ENCODE data around the gene PRKAG2. TPM values are rescaled to one million over a fixed set of nuclear protein-coding genes. Genes with fewer than 3 reads are reported as not detected.

Gene PRKAG2
- polyA plus RNA-seq, 1 of the 3 experiments (the other 2 are of a cell fraction) = 51.6 TPM

- no peaks in the 10 kb centered on the region for H3K9me2 ChIP-seq
- no peaks in the 10 kb centered on the region for H3K36me3 ChIP-seq (replicated peaks in 1 of 2; ENCODE audit: control insufficient read depth in 1 of 2, insufficient read depth in 2 of 2, low read length in 1 of 2)
- H3K27ac ChIP-seq (ENCODE audit: low read depth in 2 of 2, low read length in 1 of 2) = peak overlapping the region; percentile 4 to 91; a peak in 2 of 4 replicates
- TF ChIP-seq USF2 (IDR thresholded peaks at IDR 0.05; ENCODE audit: borderline replicate concordance, low read depth, low read length) (0 out of 2 replicates have a peak, but pooled peaks have one; percentile 11), NFIC (IDR thresholded peaks at IDR 0.05; ENCODE audit: borderline replicate concordance) (no peak), ZBTB33 (IDR thresholded peaks at IDR 0.05; ENCODE audit: borderline replicate concordance, low read depth) (no peak), FOSL2 (IDR thresholded peaks at IDR 0.05; ENCODE audit: borderline replicate concordance, low read depth) (0 out of 2 replicates have a peak, but pooled peaks have one; percentile 2)
- H3F3A ChIP-seq (replicated peaks; ENCODE audit: insufficient read depth) = no peaks in the 10 kb centered on the region
- H3K9ac ChIP-seq = peak overlapping the region; percentile 88
- ChIA-PET CTCF (interaction anchor here (1.2 to 3.2 kb wide), 6 partner anchors 9 to 242 kb away, joined by 3 to 18 read pairs (median 4); no protein-coding TSS in a partner anchor), POLR2A (interaction anchor here (0.7 kb wide), 1 partner anchor 642 kb away, joined by 3 read pairs; no protein-coding TSS in a partner anchor)
- peaks cover 63% of the 10 kb centered on the region for H4K20me1 ChIP-seq (ENCODE audit: insufficient read depth)
- peak overlapping the region; percentile 89 for H3K4me2 ChIP-seq
- H3K9me3 ChIP-seq = no peaks in the 10 kb centered on the region
- no peak for DNase-seq
- WGBS (ENCODE audit: low lambda C conversion rate) = 57% methylated on average over 7 of the region's 7 CpGs
- no peak overlapping the region for H2AFZ ChIP-seq (ENCODE audit: low read depth)
- peaks cover 67% of the 10 kb centered on the region for H3K79me2 ChIP-seq (ENCODE audit: insufficient read depth)
- peak overlapping the region; percentile 77 to 81 for H3K4me3 ChIP-seq (ENCODE audit: low read depth in 2 of 2, low read length in 1 of 2)
- peaks cover 6 to 19% of the 10 kb centered on the region in 2 experiments; a peak in 2 of 4 replicates for H3K4me1 ChIP-seq (ENCODE audit: control insufficient read depth in 1 of 2, insufficient read depth in 2 of 2, low read depth in 1 of 2, low read length in 1 of 2)
- H3K27me3 ChIP-seq (ENCODE audit: insufficient read depth) = no peaks in the 10 kb centered on the region
Observed at GRCh38 chr7:151517601-151518104, 359.3 kb downstream of the PRKAG2 start.

- no peaks in the 10 kb centered on the region for H3K9me3 ChIP-seq
- DNase-seq = no peak
- H3K79me2 ChIP-seq (ENCODE audit: insufficient read depth) = peaks cover 91% of the 10 kb centered on the region
- H3K9ac ChIP-seq = no peak overlapping the region
- no peaks in the 10 kb centered on the region for H3F3A ChIP-seq (replicated peaks; ENCODE audit: insufficient read depth)
- no peak overlapping the region for H3K4me3 ChIP-seq (ENCODE audit: low read depth in 2 of 2, low read length in 1 of 2)
- ChIA-PET CTCF (interaction anchor here (0.7 to 1.2 kb wide), 3 partner anchors 12 to 245 kb away, joined by 3 read pairs; no protein-coding TSS in a partner anchor), POLR2A (no interaction called here)
- H3K27me3 ChIP-seq (ENCODE audit: insufficient read depth) = no peaks in the 10 kb centered on the region
- H3K36me3 ChIP-seq (replicated peaks in 1 of 2; ENCODE audit: control insufficient read depth in 1 of 2, insufficient read depth in 2 of 2, low read length in 1 of 2) = no peaks in the 10 kb centered on the region
- H3K9me2 ChIP-seq = no peaks in the 10 kb centered on the region
- peaks cover 87% of the 10 kb centered on the region for H4K20me1 ChIP-seq (ENCODE audit: insufficient read depth)
- H3K4me1 ChIP-seq (ENCODE audit: control insufficient read depth in 1 of 2, insufficient read depth in 2 of 2, low read depth in 1 of 2, low read length in 1 of 2) = peaks cover 3 to 11% of the 10 kb centered on the region in 2 experiments; a peak in 2 of 4 replicates
- no peak overlapping the region for H3K4me2 ChIP-seq
- H2AFZ ChIP-seq (ENCODE audit: low read depth) = no peak overlapping the region
- H3K27ac ChIP-seq (ENCODE audit: low read depth in 2 of 2, low read length in 1 of 2) = no peak overlapping the region
- TF ChIP-seq RCOR1 (IDR thresholded peaks at IDR 0.05; ENCODE audit: low read length) (no peak), GABPA (IDR thresholded peaks at IDR 0.05; ENCODE audit: low read depth) (no peak), EP300 (IDR thresholded peaks at IDR 0.05; ENCODE audit: borderline replicate concordance in 1 of 2, low read depth in 1 of 2, low read length in 1 of 2) (no peak), MEF2A (IDR thresholded peaks at IDR 0.05; ENCODE audit: borderline replicate concordance, low read depth) (no peak), NRF1 (IDR thresholded peaks at IDR 0.05; ENCODE audit: low read depth, low read length) (no peak), CTCF (IDR thresholded peaks at IDR 0.05) (no peak), USF2 (IDR thresholded peaks at IDR 0.05; ENCODE audit: borderline replicate concordance, low read depth, low read length) (no peak), TEAD4 (IDR thresholded peaks at IDR 0.05; ENCODE audit: borderline replicate concordance, insufficient read depth) (no peak), FOXJ3 (CRISPR knock-in tag; IDR thresholded peaks at IDR 0.05) (no peak), FOXM1 (IDR thresholded peaks at IDR 0.05; ENCODE audit: low read depth) (no peak), POLR2AphosphoS5 (IDR thresholded peaks at IDR 0.05; ENCODE audit: low read depth, low read length) (no peak), MXI1 (IDR thresholded peaks at IDR 0.05; ENCODE audit: low read depth, low read length) (no peak), RFX5 (IDR thresholded peaks at IDR 0.05; ENCODE audit: low read length) (no peak)
- TF ChIP-seq, protein P1, sequence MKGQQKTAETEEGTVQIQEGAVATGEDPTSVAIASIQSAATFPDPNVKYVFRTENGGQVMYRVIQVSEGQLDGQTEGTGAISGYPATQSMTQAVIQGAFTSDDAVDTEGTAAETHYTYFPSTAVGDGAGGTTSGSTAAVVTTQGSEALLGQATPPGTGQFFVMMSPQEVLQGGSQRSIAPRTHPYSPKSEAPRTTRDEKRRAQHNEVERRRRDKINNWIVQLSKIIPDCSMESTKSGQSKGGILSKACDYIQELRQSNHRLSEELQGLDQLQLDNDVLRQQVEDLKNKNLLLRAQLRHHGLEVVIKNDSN (IDR thresholded peaks at IDR 0.05; ENCODE audit: borderline replicate concordance, low read depth) = no peak
- TF ChIP-seq, protein P2, sequence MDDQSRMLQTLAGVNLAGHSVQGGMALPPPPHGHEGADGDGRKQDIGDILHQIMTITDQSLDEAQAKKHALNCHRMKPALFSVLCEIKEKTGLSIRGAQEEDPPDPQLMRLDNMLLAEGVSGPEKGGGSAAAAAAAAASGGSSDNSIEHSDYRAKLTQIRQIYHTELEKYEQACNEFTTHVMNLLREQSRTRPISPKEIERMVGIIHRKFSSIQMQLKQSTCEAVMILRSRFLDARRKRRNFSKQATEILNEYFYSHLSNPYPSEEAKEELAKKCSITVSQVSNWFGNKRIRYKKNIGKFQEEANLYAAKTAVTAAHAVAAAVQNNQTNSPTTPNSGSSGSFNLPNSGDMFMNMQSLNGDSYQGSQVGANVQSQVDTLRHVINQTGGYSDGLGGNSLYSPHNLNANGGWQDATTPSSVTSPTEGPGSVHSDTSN (IDR thresholded peaks at IDR 0.05) = no peak
Observed at GRCh38 chr7:151515276-151515565, 361.7 kb downstream of the PRKAG2 start.
